GM21526 (cell line): ENCODE results near the gene MT1E.
"Not testable (repeated sequence)": the region's sequence is repeated elsewhere in the genome, so short reads cannot be mapped to it uniquely, and the experiment has no call there.

Experiments used
- ATAC-seq: cut with Tn5 transposase; IDR thresholded peaks from one replicate; pipeline ENCODE4 v1.9.1; 2021; ENCODE audit warnings: moderate library complexity; ENCODE audit not compliant: unreplicated experiment, low FRiP score

Gene MT1E

DNA sequence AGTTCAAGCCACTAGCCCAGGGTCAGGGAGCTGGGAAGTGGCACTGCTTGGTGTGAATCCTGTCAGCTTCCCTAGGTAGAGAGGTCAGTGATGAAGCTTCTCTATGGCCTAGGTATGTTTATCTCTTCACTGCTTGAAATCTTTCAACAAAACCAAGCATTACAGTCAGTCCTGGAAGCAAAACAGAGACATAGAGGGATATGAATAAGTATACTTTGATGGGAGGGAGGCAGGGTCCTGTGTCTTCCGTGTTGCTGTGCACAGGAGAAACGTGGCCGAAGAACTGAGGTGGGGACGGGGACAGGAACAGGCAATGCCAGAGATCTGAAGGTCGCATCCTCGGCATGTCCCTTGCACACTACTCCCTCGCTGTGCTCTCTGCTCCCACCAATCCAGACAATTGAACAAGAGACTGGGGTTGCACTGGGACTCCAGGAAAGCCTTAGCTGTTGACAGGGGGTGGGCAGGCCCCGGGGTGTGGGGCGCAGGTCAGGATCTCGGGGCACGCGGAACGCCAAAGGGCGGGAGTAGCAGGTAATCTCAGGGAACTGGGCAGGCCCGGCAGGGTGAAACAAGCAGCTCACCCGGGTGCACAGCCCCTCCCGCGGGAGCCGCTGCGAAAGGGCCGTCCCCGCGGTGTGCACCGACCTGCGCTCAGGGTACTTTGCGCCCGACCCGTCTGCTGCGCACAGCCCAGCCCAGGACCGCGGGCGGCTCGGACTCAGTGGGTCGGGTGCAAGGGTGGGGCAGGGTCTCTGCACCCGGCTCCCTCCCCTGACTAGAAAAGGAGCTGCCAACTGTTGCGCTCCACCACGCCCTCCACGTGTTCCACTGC, 43.6 kb downstream of the MT1E start, which contains the start of gene MT1H:
MT1H (plus strand) TSS at position 810 of the 835 bp plus-strand sequence. CDS start 71 bp downstream, outside the sequence.
- ATAC-seq = no peak

DNA sequence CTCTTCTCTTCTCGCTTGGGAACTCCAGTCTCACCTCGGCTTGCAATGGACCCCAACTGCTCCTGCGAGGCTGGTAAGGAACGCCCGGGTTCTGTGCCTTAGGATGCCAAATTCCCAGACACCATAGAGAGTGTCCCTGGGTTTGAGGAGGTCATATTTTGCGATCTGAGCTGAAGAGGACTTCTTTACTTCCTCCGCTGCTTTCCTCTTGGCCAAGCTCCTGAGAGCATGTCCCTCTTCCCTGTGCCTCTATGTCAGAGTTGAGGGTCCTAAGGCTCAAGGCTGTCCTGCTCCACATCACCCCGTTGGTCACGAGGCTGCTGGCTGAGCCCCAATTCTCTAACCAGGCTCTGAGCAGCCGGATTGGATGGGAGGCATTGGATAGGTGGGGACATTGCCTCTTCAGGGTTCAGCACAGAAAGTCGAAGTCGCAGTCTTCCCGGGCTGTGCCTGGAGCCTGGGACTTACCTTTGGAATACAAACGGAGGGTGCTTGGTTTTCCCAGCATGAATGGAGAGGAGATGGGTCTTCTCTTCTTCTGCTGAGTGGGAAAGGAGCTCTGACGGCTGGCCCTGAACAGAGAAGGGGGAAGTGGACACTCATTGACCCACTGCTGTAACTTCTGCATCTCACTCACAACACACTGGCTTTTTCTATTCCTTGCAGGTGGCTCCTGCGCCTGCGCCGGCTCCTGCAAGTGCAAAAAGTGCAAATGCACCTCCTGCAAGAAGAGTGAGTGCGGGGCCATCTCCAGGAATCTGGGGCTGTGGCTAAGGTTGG, 44.4 kb downstream of the MT1E start:
- ATAC-seq = no peak

GRCh38 chr16:56670620-56670934, 45.0 kb downstream of the MT1E start:
- no peak for ATAC-seq

DNA sequence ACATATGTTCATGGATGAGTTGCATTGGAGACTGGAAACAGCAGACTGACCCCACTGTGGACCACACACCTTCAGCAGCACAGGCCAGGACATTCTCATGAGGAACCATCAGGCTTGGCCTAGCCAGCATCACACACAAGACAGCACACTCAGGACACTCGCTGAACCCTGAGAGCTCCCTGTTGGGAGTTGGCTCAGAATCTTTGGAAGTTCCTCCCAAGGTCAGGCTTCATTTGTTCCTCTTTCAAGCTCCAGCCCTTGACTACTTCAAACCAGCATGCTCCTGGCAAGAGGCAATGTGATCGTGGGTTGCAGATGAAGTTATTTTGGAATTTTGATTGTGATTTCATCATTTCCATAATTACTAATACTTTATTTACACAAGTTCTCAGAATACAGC, 46.1 kb downstream of the MT1E start:
- ATAC-seq = not testable (repeated sequence)

DNA sequence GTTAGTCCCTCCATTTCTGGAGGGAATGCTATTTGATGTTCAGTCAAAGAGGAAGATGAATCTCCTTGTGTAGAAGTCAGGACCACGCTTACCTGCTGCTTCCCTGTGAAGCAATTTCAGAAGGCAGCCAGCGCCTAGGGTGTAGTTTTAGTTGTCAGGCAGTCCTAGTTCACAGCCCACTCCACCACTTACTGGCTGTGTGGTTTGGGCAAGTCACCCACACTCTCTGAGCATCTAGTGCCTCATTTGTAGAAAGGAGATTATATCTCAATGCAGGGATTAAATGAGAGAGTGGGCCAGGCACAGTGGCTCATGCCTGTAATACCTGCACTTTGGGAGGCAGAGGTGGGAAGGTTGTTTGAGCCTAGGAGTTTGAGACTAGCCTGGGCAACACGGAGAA, 46.6 kb downstream of the MT1E start:
- not testable (repeated sequence) for ATAC-seq

GRCh38 chr16:56672761-56673536, 47.4 kb downstream of the MT1E start:
- ATAC-seq = no peak

- no peak for ATAC-seq
These were observed 48.3 kb downstream of the MT1E start for GRCh38 chr16:56673921-56674320.

- not testable (repeated sequence) for ATAC-seq
These were observed 49.0 kb downstream of the MT1E start for GRCh38 chr16:56674570-56674969.

GRCh38 chr16:56675685-56676210, 50.2 kb downstream of the MT1E start:
- no peak for ATAC-seq
